ENCODE results near the gene NMRK2.

GRCh38 chr19:3890591-3890990 lies 42.3 kb upstream of the NMRK2 start:
- TF ChIP-seq TAF1 (IDR thresholded peaks at IDR 0.05; ENCODE audit: low read depth, low read length) (no peak), POLR2A (IDR thresholded peaks at IDR 0.05; ENCODE audit: low read depth, low read length) (no peak)

All from GM12891 (cell line).